Right hindlimb (tissue), 1 donor: ENCODE measurements around the gene C1orf232.

Experiments
- DNase-seq: peaks from one replicate; pipeline ENCODE4 v3.0.0-alpha.2; 2018

The C1orf232 gene

DNA sequence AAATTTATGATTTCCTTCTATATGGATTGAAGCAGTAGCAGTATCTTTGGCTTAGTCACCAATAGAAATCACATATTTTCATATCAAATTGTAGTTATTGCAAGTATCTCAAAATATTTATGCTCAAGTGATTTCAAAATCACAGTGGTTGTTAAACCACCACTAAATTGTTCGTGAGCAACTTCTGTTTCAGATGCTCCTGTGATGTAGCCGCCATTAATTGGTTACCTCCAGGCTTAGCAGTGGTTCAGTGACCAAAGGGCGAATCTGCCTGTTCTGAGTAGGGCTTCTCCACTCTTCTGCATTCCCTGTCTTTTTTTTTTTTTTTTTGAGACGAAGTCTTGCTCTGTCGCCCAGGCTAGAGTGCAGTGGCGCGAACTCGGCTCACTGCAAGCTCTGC, 6.6 kb upstream of the C1orf232 start:
- DNase-seq = no peak

- DNase-seq = no peak
Observed at GRCh38 chr1:26171084-26172072, 2.6 kb upstream of the C1orf232 start, which contains the start of gene ZNF593OS. TSS of gene ZNF593OS (minus strand) at chr1:26171832. CDS start at chr1:26171661, 171 bp downstream.

DNA sequence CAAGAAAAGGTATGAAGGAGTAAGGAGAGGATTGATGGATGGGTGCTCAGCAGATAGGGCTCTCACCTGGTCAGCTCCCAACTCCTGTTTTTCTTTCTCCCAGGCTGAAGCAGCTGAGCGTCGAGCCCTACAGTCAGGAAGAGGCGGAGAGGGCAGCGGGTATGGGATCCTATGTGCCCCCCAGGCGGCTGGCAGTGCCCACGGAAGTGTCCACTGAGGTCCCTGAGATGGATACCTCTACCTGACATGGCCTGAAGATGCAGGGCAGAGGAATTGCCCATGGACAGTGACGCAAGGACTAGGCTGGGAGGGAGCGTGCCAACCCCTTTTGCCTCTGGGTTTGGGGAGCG, 1.7 kb upstream of the C1orf232 start:
- DNase-seq = no peak

DNA sequence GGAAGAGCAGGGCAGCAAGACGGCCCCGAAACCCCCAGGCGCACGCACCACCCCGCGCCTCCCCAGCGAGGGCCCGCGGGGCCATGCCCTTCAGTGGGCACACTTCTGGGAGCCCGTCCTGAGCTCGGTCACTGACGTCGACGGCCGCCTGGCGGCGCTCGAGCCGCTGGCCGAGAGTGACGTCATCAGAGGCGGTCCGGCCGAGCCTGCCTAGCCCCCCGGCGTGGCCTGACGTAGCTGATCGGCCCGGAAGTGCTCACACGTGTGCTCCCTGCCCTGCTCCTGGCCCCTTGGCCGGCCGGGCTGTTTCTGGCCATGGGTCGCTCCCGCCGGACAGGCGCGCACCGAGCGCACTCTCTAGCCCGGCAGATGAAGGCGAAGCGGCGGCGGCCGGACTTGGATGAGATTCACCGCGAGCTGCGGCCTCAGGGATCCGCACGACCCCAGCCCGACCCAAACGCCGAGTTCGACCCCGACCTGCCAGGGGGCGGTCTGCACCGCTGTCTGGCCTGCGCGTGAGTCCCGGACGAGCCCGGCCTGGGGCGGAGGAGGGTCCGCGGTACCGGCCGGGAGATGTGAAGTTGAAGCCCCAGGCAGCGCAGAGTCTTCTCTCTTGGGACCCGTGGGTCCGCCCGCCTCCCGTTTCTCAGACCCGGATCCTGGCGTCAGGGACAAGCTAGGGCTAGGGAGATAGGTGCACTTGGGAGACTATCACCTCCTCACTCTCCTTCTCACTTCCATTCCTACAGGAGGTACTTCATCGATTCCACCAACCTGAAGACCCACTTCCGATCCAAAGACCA, 1.1 kb upstream of the C1orf232 start, which contains the start of gene ZNF593:
Gene ZNF593, plus strand, starts transcription at position 240 of the 803 bp plus-strand sequence. Its CDS starts 76 bp downstream, at position 316.
- DNase-seq = peak; percentile 93

GRCh38 chr1:26169198-26169554, 413 bp upstream of the C1orf232 start:
- DNase-seq = no peak

GRCh38 chr1:26166719-26167281, 2.0 kb downstream of the C1orf232 start:
- no peak for DNase-seq

- no peak for DNase-seq
Observed at GRCh38 chr1:26164861-26165842, 3.6 kb downstream of the C1orf232 start.

DNA sequence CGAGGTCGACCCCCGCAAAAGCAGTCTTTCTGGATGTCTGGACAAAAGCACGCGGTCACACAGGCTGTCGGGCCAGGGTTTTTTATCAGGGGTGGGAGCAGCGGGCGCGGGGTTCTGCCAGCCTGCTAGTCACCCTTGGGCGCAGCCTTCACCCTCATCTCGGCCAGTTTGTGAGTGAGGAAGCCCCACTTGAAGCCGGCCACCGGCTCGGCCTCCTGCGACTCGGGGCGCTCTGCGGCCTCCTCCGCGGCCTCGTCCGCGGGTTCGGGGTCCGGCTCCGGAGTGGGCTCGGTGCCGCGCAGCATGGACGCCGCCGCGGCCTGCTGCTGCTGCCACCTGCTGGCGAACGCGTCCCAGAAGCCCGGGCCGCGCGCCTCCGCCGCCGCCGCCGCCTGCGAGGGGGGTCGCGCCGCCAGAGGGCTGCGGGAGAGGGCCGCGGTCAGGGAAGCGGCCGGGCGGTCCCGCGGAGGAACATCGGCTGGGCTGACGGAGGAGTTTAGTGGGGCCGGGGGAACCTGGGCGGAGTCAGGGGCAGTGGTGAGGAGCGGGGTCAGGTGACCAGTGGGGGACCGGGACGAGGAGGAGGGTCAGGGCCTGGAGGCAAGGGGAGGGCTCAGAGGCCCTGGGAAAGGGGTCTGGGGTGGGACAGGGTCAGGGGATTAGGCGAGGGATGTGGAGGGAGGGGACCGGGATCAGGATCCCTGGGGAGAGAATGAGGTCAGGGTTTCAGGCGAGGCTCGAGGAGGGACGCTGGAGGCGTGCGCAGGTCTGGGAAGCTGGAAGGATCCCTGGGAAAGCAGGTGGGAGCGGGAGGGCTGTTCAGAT, 4.5 kb downstream of the C1orf232 start:
- DNase-seq = peak; percentile 56

GRCh38 chr1:26163684-26164035, 5.1 kb downstream of the C1orf232 start:
- no peak for DNase-seq

DNA sequence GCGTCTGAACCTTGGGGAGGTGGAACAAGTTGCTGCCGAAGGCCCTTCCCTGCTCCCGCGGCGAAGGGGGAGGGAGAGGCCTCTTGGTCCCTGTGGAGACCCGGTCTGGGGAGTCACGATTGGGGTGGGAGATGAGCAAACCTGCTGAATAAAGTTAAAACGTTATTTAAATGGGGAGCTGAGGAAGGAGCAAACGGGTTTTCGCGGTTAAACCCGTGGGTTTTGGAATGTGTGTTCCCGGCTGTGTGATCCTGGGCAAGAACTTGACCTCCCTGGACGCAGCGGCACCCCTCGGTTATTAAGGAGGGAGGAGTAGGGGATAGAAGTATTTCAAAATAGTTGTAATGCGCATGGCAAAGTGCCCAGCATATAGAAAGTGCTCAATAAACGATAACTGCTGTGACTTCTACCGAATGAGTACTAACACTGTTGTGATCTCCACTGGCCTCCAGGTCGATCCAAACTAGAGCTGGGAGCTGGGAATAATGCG, 6.5 kb downstream of the C1orf232 start:
- no peak for DNase-seq

DNA sequence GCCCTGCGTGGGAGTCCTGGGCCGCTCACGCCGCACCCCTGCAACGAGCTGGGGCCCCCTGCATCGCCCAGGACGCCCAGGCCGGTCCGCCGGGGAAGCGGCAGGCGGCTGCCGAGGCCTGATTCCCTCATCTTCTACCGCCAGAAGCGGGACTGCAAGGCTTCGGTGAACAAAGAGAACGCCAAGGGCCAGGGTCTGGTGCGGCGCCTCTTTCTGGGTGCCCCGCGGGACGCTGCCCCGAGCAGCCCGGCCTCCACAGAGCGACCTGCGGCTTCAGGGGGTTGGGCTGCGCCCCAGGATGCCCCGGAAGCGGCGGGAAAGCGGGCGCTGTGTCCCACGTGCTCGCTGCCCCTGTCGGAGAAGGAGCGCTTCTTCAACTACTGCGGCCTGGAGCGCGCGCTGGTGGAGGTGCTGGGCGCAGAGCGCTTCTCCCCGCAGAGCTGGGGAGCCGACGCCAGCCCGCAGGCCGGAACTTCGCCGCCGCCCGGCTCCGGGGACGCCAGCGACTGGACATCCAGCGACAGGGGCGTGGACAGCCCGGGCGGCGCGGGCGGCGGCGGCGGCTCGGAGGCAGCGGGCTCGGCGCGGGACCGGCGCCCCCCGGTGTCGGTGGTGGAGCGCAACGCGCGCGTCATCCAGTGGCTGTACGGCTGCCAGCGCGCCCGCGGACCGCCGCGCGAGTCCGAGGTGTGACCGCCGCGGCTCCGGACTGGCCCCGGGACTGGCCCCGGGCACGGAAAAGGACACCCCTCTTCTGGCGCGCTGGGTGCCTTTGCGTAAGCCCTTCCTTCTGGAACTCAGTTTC, 7.1 kb downstream of the C1orf232 start:
- peak; percentile 68 for DNase-seq

- no peak for DNase-seq
Observed at GRCh38 chr1:26160527-26161414, 8.0 kb downstream of the C1orf232 start.

DNA sequence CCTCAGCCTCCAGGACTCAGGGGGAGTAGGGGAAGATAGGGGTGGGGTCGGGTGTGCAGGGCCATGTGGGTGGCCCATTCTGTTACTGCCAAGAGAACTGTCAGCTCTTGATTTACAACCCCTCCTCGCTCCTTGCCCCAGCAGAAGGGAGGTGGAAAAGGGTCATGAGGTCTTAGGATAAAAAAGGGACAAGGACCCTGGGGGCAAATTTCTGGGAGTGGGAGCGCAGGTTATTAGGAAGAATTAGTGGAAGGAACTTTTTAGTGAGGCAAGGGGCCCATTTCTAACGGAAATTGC, 9.1 kb downstream of the C1orf232 start:
- DNase-seq = no peak

- DNase-seq = peak; percentile 59
Observed at GRCh38 chr1:26158908-26159742, 9.6 kb downstream of the C1orf232 start, which contains the start of gene FAM110D. TSS of gene FAM110D (plus strand) at chr1:26159079. CDS start at chr1:26161292, 2,213 bp downstream.

DNA sequence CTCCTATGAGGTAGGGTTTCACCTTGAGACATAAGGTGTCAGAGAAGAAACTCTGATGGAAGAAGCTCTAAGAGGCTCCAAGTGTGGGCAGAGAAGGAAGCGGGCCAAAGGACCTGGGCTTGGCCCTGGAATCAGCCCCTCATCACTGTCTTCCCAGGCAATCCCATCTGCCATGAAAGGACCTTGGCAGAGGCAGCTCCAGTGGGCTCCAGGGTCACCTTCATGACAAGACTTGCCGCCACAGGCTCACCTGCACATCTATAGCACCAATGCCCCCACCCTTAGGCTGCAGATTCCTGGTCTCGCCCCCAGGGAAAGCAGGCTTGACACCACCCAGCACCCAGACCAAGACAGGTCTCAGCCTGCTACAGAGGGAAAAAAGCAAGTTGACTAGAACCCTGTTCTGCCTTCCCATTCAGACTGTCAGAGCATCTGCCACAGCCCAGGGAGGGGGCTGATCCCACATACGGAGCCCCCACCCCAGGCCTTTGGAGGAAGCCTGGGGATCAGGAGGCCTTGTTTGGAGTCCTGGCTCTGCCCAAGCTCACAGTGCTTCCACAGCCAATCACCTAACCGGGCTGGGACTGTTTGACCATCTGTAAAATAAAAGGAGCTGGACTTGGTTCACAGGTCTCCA, 10.4 kb downstream of the C1orf232 start:
- DNase-seq = no peak

DNA sequence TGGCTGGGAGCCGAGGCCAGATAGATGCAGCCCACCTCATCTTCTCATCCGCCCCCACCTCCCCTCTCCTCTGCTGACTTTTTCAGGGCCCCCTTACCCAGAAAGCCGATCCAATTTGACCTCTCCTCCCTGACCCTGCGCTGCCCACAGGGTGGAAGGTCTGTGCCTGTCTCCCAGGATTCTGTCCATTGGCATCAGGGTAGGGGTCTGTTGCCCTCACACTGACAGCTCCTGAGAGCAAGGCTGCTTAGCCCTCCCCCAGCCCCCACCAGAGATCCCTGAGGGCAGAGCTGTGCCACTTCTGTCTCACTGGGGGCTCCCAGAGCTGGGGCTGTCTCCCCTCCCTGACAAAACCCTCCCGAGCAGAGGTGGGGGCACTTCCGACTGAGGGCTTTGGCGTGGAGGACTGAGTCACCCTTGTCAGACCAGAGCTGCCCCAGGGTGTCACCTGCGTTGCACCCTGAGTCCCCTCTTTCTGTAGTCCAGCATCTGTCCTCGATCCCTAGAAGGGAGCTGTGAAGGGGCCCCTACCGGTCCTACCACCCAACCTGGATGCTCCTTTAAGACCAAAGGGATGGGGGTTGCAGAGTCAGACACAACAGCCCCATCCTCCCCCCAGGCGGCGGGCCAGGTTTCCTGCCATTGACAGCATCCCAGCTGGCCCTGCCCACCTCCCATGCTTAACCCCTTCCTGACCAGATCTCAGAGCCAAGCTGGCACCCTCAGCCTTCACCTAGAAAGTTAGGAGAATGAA, 12.3 kb downstream of the C1orf232 start:
- peak; percentile 62 for DNase-seq
